Activated CD8-positive, alpha-beta memory T cell treated with anti-CD3 and anti-CD28 coated beads, Interleukin-2, amount 50 U/mL, for 24 hours (primary cell): ENCODE data around the gene TMEM132C.

Source experiments
- DNase-seq: peaks from one replicate; pipeline ENCODE4 v3.0.0-alpha.2; 2020; ENCODE audit errors: extremely low read depth

The TMEM132C gene

GRCh38 chr12:128607641-128608040, 340.7 kb downstream of the TMEM132C start:
- no peak for DNase-seq

GRCh38 chr12:128609861-128610260, 342.9 kb downstream of the TMEM132C start:
- DNase-seq = no peak

GRCh38 chr12:128611736-128612135, 344.8 kb downstream of the TMEM132C start:
- DNase-seq = no peak

DNA sequence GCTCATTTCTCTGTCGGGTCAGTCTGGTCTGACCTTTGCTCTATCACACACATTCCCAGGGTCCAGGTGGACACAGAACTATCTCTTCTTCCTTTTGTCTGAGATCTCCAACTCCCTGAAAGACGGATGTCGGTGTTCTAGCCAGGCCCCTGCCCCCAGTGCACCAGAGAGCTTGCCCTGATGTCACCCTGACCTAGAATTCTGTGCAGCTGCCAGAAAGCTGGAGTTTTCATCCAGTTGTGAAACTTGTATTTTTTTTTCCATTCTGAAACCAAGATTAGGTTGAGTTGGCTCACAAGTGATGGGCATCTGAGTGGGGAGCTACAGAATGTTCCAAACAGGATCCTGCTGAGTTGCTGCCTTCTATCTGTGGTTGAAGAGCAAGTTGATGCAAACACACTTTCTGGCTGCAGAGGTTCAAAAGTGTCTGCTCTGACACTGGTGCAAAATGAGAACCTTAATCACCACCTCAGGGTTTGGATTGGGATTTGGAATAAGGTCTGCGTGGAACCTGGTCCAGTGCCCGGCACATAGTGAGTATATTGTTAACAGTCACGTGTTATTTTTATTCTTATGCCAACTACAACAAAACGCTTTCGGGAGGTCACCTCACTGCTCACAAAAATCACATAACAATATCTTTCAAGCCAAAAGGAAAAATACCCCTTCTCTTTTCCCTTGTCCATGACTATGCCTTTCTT, 345.3 kb downstream of the TMEM132C start:
- DNase-seq = no peak

GRCh38 chr12:128613837-128614590, 347.0 kb downstream of the TMEM132C start:
- no peak for DNase-seq

- no peak for DNase-seq
Measured at GRCh38 chr12:128617304-128617833, 350.4 kb downstream of the TMEM132C start.

DNA sequence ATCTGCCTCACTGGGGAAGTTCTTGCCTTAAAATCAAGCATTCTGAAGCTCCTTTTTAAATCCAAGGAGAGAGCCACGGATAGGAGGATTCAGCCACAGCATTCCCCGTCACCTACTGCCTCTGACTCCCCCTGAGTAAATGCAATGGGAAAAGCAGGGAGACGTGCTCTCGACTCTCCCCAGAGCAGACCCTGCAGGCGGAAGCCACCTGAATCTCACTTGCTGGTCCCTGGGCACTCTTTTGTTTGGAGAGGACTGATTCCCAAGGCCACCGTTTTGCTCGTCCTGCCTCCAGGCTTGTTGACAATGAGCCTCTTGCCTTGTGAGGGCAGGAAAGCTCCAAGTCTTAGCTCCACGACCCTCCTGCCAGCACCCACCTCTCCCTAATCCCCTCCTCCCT, 352.3 kb downstream of the TMEM132C start:
- DNase-seq = no peak

GRCh38 chr12:128621304-128621703, 354.3 kb downstream of the TMEM132C start:
- DNase-seq = no peak

DNA sequence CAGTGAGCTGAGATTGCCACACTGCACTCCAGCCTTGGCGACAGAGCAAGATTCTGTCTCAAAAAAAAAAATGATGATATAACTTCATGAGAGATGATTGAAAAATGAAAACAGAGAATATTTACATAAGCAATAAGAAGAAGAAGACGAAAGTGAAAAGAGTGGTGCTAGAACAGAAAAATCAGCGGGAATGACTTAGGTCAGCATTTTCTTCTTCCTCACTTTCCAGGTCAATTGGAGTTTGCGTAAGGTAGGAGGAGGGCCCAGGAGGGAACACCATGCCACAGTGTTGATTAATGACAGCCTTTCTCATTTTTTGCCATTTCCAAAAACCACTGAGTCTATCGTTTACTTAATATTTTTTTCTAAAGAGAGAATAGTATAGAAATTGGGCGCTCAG, 356.8 kb downstream of the TMEM132C start:
- no peak for DNase-seq

DNA sequence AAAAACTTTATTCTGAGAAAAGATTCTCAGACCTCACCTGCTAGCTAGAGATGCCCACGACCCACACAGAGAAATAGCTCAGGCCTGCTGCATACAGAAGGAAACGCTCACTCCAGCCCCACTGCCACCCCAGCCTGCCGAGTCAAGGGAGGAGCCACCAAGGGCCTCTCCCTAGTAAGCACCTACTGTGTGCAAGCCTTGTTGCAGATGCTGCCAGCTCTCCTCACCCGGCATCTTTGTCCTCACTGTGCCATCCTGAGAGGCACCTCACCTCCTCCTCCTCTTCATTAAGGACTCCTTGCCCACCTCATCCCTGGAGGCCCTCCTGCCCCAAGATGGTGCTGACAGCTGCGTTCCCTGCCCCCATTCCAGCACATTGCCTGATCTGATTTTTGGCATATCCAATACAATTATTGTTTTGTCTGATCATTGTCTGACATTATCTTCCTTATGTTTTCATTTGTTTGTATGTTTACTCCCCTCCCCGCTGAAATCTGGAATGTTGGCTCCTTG, 359.9 kb downstream of the TMEM132C start:
- no peak for DNase-seq

DNA sequence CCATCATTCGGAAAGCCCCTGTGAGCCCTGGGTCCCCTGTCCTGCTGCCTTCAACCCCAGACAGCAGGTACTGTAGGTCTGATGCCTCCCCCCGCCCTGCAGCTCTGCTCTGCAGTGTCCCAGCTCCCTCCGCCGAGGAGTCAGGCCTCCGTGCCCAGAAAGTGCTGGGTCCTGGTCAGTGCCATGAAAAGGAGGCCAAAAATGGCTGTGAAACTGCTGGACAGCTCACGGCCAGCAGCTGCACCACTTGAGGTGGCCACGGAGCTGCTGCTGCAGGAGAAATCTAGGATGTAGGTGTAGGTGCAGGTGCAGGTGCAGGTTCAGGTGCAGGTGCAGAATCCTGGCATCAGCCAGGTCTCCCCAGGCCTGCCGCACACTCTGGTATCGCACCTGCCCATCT, 360.7 kb downstream of the TMEM132C start:
- DNase-seq = no peak

DNA sequence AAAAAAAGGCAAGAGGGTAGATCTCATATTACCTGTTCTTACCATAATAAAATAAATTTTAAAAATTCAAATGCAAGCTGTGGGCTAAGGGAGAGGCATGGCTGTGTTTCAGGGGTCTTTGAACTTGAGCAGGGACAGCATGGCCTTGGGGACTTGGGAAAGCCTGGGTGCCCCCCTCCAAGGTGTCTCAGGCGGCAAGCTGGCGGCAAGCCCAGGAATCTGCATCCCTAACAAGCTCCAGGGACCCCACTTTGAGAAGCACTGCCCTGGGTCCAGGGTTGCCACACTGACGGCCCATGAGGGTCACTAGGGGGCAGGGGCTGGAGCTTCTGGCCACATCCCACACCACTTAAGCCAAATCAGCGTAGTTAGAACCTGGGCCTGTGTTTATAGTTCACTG, 363.0 kb downstream of the TMEM132C start:
- DNase-seq = no peak

- no peak for DNase-seq
Measured at GRCh38 chr12:128637642-128638606, 371.0 kb downstream of the TMEM132C start.

DNA sequence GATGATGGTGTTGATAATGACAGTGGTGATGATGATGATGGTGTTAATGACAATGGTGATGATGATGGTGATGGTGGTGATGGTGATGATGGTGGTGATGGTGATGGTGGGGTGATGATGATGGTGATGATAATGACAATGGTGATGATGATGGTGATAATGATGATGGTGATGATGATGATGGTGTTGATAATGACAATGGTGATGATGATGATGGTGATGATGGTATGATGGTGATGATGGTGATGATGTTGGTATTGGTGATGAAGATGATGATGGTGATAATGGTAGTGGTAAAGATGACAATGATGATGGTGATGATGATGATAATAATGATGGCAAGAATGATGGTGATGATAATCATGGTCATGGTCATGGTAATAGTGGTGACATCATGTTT, 372.1 kb downstream of the TMEM132C start:
- DNase-seq = no peak

DNA sequence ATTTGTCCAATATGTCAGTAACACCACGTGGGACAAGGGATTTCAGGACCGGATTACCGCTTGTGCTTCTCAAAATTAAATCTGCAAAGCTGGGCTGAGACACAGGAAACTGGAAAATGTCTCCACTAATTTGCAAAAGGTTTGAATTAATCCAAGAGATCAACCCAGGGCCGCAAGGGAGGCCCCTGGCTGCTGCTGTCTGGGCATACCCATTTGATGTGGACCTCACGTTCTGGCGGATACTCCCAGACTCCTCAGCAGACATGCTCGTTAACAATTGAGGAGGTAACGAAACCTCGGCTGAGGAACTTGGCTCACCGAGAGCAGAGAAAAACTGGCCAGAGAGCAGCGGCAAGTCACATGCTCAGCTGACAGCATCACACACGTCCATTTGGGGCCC, 376.2 kb downstream of the TMEM132C start:
- DNase-seq = no peak

DNA sequence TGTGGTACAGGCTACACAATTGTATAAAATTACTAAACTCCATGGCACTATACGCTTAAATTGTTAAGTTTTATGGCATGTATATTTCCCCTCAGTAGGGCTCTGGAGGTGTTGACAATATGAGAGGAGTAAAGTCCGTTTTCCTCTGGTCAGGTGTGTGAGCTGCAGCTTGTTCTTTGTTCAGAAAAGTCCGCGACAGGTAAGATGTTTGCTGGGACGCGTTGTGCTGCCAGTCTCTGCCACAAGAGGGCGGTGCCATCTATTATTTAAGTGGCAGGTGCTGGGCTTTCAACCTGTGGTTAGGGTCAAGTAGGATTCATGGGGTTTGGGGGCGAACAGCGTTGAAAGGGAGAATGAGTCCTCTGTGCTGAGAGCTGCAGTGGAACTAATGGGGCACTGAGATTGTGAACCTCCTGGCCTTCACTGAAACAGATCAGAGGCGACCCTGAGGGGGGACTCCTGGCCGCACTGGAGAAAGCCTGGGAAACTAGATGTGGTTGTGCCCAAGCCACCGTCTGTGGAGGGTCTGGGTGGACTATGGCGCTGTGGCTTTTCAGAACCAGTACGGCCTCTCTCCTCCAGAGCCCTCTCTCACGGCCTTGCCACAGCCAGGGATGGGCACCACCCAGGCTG, 377.8 kb downstream of the TMEM132C start:
- no peak for DNase-seq

GRCh38 chr12:128649902-128650301, 382.9 kb downstream of the TMEM132C start:
- no peak for DNase-seq

DNA sequence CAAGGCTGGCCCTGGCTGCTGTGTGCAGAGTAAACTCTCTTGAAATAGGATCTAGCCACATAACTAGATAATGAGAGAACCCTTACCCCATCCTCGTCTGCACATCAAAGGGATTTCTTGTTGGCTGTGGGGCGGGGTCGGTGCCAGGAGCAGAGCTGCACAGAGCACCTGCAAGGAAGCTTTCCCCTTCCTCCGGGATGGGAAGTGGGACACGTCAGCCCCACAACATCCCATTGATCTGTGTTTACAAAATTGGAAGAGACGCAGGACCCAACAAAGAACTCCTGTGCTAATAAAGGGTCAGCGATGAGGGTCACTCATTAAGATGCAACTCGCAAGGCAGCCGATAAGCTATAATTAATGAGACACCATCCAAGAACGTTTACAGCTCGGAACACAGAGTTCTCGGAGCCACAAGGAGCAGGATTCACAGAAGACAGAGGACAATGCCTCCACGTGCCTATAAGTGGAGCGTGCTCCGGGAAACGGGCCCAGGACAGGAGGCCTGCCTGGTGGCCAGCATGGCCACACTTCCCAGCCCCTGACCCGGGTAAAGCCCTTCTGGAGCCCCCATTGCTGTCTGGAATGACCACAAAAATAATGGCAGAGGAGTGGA, 385.3 kb downstream of the TMEM132C start:
- no peak for DNase-seq

- no peak for DNase-seq
Measured at GRCh38 chr12:128654468-128654867, 387.5 kb downstream of the TMEM132C start.

- DNase-seq = no peak
Measured at GRCh38 chr12:128657378-128657777, 390.4 kb downstream of the TMEM132C start.
